K562 (cell line): Measurements from ENCODE around the gene TMEM50B. TPM values are rescaled to one million over a fixed set of nuclear protein-coding genes. Genes with fewer than 3 reads are reported as not detected.
A peak's percentile ranks its signal among the peaks of the same experiment; 100 is the strongest.

Experiments used
- E2F3 ChIP-seq: fragments of 250-450 bp; sonication (Bioruptor Pico); IDR thresholded peaks from 2 replicates; pipeline ENCODE4 v1.4.0; 2020; ENCODE audit warnings: mild to moderate bottlenecking
- EHMT2 ChIP-seq: fragments of 450-650 bp; IDR thresholded peaks from 2 replicates; pipeline ENCODE4 v1.6.1; 2018; ENCODE audit warnings: antibody characterized with exemption
- EWSR1 ChIP-seq: fragments of 450-650 bp; IDR thresholded peaks from 2 replicates; pipeline ENCODE4 v1.6.1; 2018; ENCODE audit warnings: borderline replicate concordance, mild to moderate bottlenecking, low read depth, moderate library complexity; ENCODE audit not compliant: partially characterized antibody
- FOXP1 ChIP-seq: sonication (generic); formaldehyde crosslinking; IDR thresholded peaks from 2 replicates; pipeline ENCODE4 v1.8.0; 2022; ENCODE audit warnings: mild to moderate bottlenecking, missing genetic modification reagents
- HDAC6 ChIP-seq: IDR thresholded peaks from 2 replicates; pipeline ENCODE4 v1.6.1; 2012; ENCODE audit warnings: low read depth, mild to moderate bottlenecking, control low read depth, inconsistent platforms, low read length, moderate library complexity
- HNRNPH1 ChIP-seq: fragments of 200-400 bp; formaldehyde crosslinking; optimal IDR thresholded peaks from 2 replicates; pipeline ENCODE3; 2017; ENCODE audit warnings: low read depth, mild to moderate bottlenecking, low read length, moderate library complexity
- HNRNPL ChIP-seq: fragments of 200-400 bp; formaldehyde crosslinking; IDR thresholded peaks from 2 replicates; pipeline ENCODE4 v1.6.1; 2017; ENCODE audit warnings: low read depth, mild to moderate bottlenecking, low read length
- JUND ChIP-seq, 2 experiments: IDR thresholded peaks; 2 replicates in 1 of 2; 3 replicates in 1 of 2; pipeline ENCODE4 v1.6.1; 2011; ENCODE audit warnings: borderline replicate concordance in 2 of 2, low read depth in 2 of 2, low read length in 2 of 2, improper control_type of control experiment in 1 of 2, missing biosample characterization in 1 of 2, missing genetic modification characterization in 1 of 2, missing genetic modification reagents in 1 of 2
- KAT2B ChIP-seq: IDR thresholded peaks from one replicate; pipeline ENCODE4 v1.6.1; 2012; ENCODE audit warnings: low read depth, mild to moderate bottlenecking, control low read depth, inconsistent platforms, low read length, moderate library complexity
- MCM2 ChIP-seq: fragments of 450-650 bp; IDR thresholded peaks from 2 replicates; pipeline ENCODE4 v1.6.1; 2017; ENCODE audit warnings: low read depth, mild to moderate bottlenecking
- MTF1 ChIP-seq: fragments of 250-450 bp; sonication (Bioruptor Pico); IDR thresholded peaks from 2 replicates; pipeline ENCODE4 v1.9.0; 2021; ENCODE audit warnings: moderate library complexity, mild to moderate bottlenecking, inconsistent platforms, borderline replicate concordance
- NONO ChIP-seq, 2 experiments: fragments of 200-400 bp in 1 of 2; fragments of 450-650 bp in 1 of 2; formaldehyde crosslinking in 1 of 2; IDR thresholded peaks; 2 replicates each; pipeline ENCODE4 v1.6.1; 2017; ENCODE audit warnings: low read depth in 2 of 2, mild to moderate bottlenecking in 2 of 2, moderate library complexity in 2 of 2, low read length in 1 of 2
- PHF8 ChIP-seq: fragments of 200-600 bp; sonication (generic); IDR thresholded peaks from 2 replicates; pipeline ENCODE4 v1.6.1; 2012; ENCODE audit warnings: mixed run types, mild to moderate bottlenecking, inconsistent platforms, low read length, moderate library complexity, borderline replicate concordance
- SETDB1 ChIP-seq: IDR thresholded peaks from one replicate; pipeline ENCODE4 v1.6.1; 2012; ENCODE audit warnings: low read length, control low read depth, inconsistent platforms
- STAT5A ChIP-seq: IDR thresholded peaks from 2 replicates; pipeline ENCODE4 v1.6.1; 2012; ENCODE audit warnings: low read length, inconsistent platforms, borderline replicate concordance
- TAF15 ChIP-seq: fragments of 200-400 bp; formaldehyde crosslinking; IDR thresholded peaks from 2 replicates; pipeline ENCODE4 v1.6.1; 2017; ENCODE audit warnings: mild to moderate bottlenecking, low read depth, low read length, moderate library complexity
- TBL1XR1 ChIP-seq, 2 experiments: IDR thresholded peaks; 2 replicates each; pipeline ENCODE4 v1.6.1; 2012; ENCODE audit warnings: improper control_type of control experiment in 2 of 2, low read length in 2 of 2, mild to moderate bottlenecking in 1 of 2
- ZFP36 ChIP-seq: fragments of 150-350 bp; IDR thresholded peaks from 2 replicates; pipeline ENCODE4 v1.6.1; 2018; ENCODE audit warnings: low read length, low read depth; ENCODE audit not compliant: partially characterized antibody
- ZNF184 ChIP-seq: sonication (generic); formaldehyde crosslinking; IDR thresholded peaks from 2 replicates; pipeline ENCODE4 v1.5.0; 2020; ENCODE audit warnings: missing genetic modification reagents
- ZNF282 ChIP-seq: sonication (generic); formaldehyde crosslinking; IDR thresholded peaks from 2 replicates; pipeline ENCODE4 v1.8.1; 2023; ENCODE audit warnings: missing genetic modification reagents
- ZNF76 ChIP-seq: fragments of 250-450 bp; sonication (Bioruptor Pico); IDR thresholded peaks from 2 replicates; pipeline ENCODE4 v1.4.0; 2020; ENCODE audit warnings: mild to moderate bottlenecking, moderate library complexity, borderline replicate concordance
- polyA plus RNA-seq, 8 experiments: library from polyadenylated mRNA; depleted of rRNA in 4 of 8; stranded (reverse) in 5 of 8; unstranded in 3 of 8; fragments of >200 nt; fragmentation: Nextera tagmentation in 2 of 8; fragmentation: Illumina TruSeq in 1 of 8; extraction: Ambion mirVana in 2 of 8; extraction: Trizol in 1 of 8; gene quantifications; 2 replicates each; pipeline versions ENCODE4 v1.2.1 to v1.2.3, GENCODE V29; 2011 to 2014; ENCODE audit warnings: inconsistent platforms in 1 of 8, missing spikeins in 1 of 8
- total RNA-seq, 7 experiments: library from RNA; depleted of rRNA in 6 of 7; stranded (reverse); fragments of >200 nt in 6 of 7; fragmentation: Illumina TruSeq in 2 of 7; extraction: Trizol in 2 of 7; gene quantifications; 2 replicates each; pipeline versions ENCODE4 v1.2.1 to v1.2.3, GENCODE V29; 2011 to 2021; ENCODE audit warnings: low replicate concordance in 1 of 7
- TF ChIP-seq, protein P1 (sequence below), 2 experiments: fragments of 450-650 bp; conservative IDR thresholded peaks; 2 replicates each; pipeline ENCODE4 v1.6.1; 2017; ENCODE audit warnings: mild to moderate bottlenecking in 2 of 2, moderate library complexity in 2 of 2
- TF ChIP-seq, protein P2 (sequence below), 2 experiments: fragments of 450-650 bp in 1 of 2; sonication (generic) in 1 of 2; formaldehyde crosslinking in 1 of 2; IDR thresholded peaks in 1 of 2; conservative IDR thresholded peaks in 1 of 2; 2 replicates each; pipeline versions ENCODE4 v1.6.1 to v1.8.1; 2016 to 2023; ENCODE audit warnings: mild to moderate bottlenecking in 2 of 2, moderate library complexity in 2 of 2, inconsistent platforms in 1 of 2, missing genetic modification reagents in 1 of 2
- TF ChIP-seq, protein P3 (sequence below): fragments of 450-650 bp; formaldehyde crosslinking; IDR thresholded peaks from 2 replicates; pipeline ENCODE4 v1.4.0; 2020; ENCODE audit warnings: mild to moderate bottlenecking

TMEM50B gene
- total and polyA plus RNA-seq, 9 of the 15 experiments (the other 6 are each of a cell fraction or from before 2014, with no cell fraction given): 20.5 to 64.6 (median 28.9) TPM

- peak; percentile 51 to 94; a peak in 2 of 4 replicates for TF ChIP-seq NONO (IDR thresholded peaks at IDR 0.05; ENCODE audit: low read depth in 2 of 2, low read length in 1 of 2)
- TF ChIP-seq ZFP36: no peak
- TF ChIP-seq FOXP1 (CRISPR knock-in tag): no peak; the same call in 1 of the 2 replicates
- peak; percentile 86 for TF ChIP-seq PHF8
- TF ChIP-seq SETDB1: peak; percentile 21
- TF ChIP-seq ZNF76 (CRISPR knock-in tag): no peak
- TF ChIP-seq TBL1XR1 (IDR thresholded peaks at IDR 0.05; ENCODE audit: low read length in 2 of 2): no peak
- TF ChIP-seq ZNF282 (CRISPR knock-in tag): no peak
- TF ChIP-seq JUND (IDR thresholded peaks at IDR 0.05; ENCODE audit: borderline replicate concordance, low read depth, low read length): peak; percentile 35; the same call in 1 of the 2 replicates
- no peak; the same call in 2 of the 3 replicates for TF ChIP-seq JUND (tag; IDR thresholded peaks at IDR 0.05; ENCODE audit: borderline replicate concordance, low read depth, low read length)
- TF ChIP-seq EHMT2: peak; percentile 50; the same call in 1 of the 2 replicates
- no peak for TF ChIP-seq HNRNPH1
- no peak for TF ChIP-seq EWSR1
- TF ChIP-seq HDAC6: no peak
- peak; percentile 46; the same call in 1 of the 2 replicates for TF ChIP-seq HNRNPL
- no peak for TF ChIP-seq E2F3
- no peak for TF ChIP-seq STAT5A
- TF ChIP-seq MTF1 (CRISPR knock-in tag): 0 out of 2 replicates have a peak, but pooled peaks have one; percentile 14
- no peak for TF ChIP-seq ZNF184
- TF ChIP-seq, protein P1, sequence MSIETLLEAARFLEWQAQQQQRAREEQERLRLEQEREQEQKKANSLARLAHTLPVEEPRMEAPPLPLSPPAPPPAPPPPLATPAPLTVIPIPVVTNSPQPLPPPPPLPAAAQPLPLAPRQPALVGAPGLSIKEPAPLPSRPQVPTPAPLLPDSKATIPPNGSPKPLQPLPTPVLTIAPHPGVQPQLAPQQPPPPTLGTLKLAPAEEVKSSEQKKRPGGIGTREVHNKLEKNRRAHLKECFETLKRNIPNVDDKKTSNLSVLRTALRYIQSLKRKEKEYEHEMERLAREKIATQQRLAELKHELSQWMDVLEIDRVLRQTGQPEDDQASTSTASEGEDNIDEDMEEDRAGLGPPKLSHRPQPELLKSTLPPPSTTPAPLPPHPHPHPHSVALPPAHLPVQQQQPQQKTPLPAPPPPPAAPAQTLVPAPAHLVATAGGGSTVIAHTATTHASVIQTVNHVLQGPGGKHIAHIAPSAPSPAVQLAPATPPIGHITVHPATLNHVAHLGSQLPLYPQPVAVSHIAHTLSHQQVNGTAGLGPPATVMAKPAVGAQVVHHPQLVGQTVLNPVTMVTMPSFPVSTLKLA (conservative IDR thresholded peaks at IDR 0.05): peak; percentile 62 to 74
- TF ChIP-seq, protein P2, sequence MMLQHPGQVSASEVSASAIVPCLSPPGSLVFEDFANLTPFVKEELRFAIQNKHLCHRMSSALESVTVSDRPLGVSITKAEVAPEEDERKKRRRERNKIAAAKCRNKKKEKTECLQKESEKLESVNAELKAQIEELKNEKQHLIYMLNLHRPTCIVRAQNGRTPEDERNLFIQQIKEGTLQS (IDR thresholded peaks at IDR 0.05): no peak
- TF ChIP-seq, protein P2 (CRISPR knock-in tag; conservative IDR thresholded peaks at IDR 0.05): no peak; the same call in 1 of the 2 replicates
- TF ChIP-seq KAT2B: peak; percentile 50
- TF ChIP-seq TAF15: no peak
- TF ChIP-seq MCM2: no peak
- TF ChIP-seq, protein P3, sequence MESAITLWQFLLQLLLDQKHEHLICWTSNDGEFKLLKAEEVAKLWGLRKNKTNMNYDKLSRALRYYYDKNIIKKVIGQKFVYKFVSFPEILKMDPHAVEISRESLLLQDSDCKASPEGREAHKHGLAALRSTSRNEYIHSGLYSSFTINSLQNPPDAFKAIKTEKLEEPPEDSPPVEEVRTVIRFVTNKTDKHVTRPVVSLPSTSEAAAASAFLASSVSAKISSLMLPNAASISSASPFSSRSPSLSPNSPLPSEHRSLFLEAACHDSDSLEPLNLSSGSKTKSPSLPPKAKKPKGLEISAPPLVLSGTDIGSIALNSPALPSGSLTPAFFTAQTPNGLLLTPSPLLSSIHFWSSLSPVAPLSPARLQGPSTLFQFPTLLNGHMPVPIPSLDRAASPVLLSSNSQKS (CRISPR knock-in tag): no peak
These were observed at the start of gene TMEM50B (continued) for GRCh38 chr21:33479679-33480480.
